GM12875 (cell line): ENCODE results near the gene RAB32.

ENCODE experiments used
- H3K4me3 ChIP-seq: one replicate; pipeline ENCODE4 v1.5.1; 2011; ENCODE audit warnings: low read depth, low read length, control low read depth
- TF ChIP-seq, protein P1 (sequence below): IDR thresholded peaks from 2 replicates; pipeline ENCODE4 v1.5.1; 2011; ENCODE audit warnings: low read depth, mild to moderate bottlenecking, control low read depth, inconsistent platforms, low read length, moderate library complexity, borderline replicate concordance; ENCODE audit not compliant: insufficient read depth

Gene RAB32

DNA sequence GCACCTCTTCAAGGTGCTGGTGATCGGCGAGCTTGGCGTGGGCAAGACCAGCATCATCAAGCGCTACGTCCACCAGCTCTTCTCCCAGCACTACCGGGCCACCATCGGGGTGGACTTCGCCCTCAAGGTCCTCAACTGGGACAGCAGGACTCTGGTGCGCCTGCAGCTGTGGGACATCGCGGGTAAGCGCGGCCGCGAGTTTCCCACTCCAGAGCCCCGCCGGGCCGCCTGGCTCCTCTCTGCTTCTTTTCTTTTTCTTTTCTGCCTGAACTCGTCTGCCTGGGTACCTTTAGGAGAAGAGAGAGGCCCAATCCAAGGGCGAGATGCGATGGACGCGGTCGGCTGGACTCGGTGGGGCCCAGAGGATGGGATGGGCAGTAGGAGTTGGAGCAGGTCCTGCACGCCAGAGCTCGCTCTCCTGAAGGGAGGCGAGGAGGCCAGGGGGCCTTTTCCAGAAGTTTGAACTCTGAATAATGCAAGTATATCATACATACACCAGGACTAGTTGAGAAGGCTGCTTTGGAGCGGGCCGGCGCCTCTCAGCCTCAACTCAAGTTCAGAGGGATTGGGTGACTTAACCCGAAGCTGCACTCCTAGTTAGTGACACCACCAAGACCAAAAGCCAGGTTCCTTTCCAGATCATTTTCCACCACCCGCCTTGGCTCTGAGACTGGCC, 445 bp downstream of the RAB32 start:
- H3K4me3 ChIP-seq: no peak overlapping the region
- TF ChIP-seq, protein P1, sequence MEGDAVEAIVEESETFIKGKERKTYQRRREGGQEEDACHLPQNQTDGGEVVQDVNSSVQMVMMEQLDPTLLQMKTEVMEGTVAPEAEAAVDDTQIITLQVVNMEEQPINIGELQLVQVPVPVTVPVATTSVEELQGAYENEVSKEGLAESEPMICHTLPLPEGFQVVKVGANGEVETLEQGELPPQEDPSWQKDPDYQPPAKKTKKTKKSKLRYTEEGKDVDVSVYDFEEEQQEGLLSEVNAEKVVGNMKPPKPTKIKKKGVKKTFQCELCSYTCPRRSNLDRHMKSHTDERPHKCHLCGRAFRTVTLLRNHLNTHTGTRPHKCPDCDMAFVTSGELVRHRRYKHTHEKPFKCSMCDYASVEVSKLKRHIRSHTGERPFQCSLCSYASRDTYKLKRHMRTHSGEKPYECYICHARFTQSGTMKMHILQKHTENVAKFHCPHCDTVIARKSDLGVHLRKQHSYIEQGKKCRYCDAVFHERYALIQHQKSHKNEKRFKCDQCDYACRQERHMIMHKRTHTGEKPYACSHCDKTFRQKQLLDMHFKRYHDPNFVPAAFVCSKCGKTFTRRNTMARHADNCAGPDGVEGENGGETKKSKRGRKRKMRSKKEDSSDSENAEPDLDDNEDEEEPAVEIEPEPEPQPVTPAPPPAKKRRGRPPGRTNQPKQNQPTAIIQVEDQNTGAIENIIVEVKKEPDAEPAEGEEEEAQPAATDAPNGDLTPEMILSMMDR: no peak

DNA sequence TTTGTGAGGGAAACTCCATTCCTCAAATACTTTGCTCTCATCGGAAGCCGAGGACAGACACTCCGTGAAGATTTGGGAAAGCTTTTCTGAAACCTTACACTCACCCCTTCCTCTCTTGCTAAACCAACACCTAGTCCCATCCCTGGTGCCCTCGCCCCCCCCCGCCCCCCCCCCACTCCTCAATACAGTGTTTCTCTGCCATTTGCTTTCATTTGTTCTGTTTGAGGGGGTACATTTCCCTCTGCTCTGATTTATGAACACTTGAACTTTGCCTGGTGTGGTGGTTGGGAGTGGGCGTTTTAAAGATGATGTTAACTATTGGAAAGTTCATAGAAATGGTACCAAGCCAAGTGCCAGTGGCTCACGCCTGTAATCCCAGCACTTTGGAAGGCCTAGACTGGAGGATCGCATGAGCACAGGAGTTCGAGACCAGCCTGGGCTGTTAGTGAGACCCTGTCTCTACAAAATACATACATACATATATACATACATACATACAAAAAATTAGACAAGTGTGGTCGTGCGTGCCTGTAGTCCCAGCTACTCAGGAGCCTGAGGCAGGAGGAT, 1.1 kb downstream of the RAB32 start:
- TF ChIP-seq, protein P1: no peak
- H3K4me3 ChIP-seq: no peak overlapping the region

DNA sequence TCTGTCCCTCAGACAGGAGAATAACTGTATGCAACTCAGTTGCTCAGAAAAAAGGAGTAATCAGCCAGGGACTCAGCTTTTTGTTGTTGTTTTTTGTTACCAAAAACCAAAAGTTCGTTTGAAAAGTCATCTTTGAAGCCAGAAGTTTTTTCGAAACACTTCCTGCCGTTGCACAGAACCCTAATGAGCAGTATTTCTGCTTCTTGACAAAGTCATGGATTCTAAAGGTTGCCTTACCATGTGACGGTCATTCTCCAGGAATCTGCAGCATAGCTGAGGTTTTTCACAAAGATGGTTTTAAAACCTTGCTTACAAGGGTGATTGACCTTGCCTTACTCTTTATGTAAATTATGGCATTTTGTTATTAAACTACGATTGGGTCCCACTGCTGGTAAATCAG, 1.9 kb downstream of the RAB32 start:
- TF ChIP-seq, protein P1: no peak
- H3K4me3 ChIP-seq: no peak overlapping the region

DNA sequence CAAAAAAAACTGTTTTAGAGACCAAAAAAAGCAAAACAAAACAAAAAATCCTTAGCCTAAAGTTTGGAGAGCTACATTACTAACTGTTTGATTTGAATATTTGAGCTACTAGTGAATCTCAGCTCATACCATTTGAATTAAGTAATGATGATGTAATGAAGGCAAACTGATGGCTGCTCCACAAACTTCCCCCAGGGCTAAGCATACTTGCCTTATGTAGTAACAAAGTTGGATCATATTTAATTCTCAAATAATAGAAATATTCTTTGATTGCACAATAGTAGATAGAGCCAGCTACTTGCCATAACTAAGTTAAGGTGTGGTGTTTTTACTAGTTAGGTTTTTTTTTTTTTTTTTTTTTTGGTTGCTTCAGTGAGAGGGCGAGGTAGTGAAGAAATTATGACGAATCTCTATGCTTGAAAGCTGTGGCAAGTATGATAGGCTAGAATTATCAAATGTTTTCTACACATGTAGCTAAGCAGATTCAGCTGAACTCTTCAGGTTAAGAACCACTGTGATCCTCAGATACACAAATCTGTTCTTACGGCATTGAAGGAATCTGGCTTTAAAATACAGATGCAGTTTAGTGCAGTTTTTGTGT, 2.9 kb downstream of the RAB32 start:
- no peak overlapping the region for H3K4me3 ChIP-seq
- TF ChIP-seq, protein P1: no peak

DNA sequence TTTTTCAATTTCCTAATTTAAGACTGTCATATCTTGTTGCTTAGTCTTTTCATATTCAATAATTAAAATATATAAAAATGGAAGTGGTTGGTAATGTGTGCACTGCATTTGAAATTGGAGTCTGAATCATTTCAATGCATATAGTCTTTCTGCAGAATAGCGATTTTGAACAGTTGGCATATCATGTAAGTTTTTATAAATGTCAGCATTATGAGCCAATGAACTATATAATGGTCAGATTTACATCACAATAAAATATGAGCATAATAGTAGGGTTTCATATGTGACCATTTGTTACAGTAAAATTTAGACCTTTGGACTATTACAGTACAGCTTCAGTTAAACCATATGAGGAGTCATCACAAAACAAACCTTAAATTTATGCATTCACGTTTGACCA, 4.3 kb downstream of the RAB32 start:
- H3K4me3 ChIP-seq: no peak overlapping the region

DNA sequence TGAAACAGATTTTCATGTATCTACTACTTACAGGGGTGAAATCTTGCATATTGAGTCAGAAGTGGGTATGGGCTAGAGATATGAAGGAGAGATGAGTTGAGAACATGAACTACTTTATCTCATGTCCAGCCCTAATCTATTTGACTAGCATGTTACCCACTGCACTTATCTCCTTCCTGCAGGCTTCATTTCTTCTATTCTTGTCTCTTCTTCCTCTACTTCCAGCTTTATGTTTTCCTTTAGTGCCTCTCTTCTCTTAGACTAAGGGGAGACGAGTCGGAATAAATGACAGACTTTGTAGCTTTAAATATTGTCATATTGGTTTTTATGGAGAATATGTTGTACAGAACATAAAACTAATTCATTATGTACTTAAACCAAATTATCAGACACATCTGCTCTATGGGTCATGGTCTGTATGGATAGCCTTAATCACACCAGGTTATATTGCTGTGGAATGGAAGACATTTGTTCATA, 5.3 kb downstream of the RAB32 start:
- H3K4me3 ChIP-seq: no peak overlapping the region
- TF ChIP-seq, protein P1: no peak

More for the DNA sequence above, 4.3 kb downstream of the RAB32 start:
- TF ChIP-seq, protein P1: no peak

DNA sequence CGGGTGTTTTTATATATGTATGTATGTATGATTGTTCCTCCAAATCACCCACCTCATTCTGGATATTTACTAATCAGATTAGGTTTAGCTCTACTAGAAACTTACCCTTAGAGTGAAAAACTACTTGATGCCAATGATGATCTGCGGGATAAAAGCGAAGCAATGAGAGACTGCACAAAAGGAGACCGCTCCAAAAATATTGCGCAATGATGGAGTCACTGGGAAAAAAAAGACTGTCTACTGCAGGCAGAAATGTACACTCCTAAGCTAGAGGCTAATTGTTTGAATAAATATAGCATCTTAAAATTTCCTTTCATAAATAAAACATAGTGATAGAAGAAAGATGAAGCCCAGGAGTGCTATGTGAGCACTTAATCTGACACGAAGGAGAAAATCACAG, 7.3 kb downstream of the RAB32 start:
- H3K4me3 ChIP-seq: no peak overlapping the region
- TF ChIP-seq, protein P1: no peak
